ENCODE data around the gene KIF1A. TPM values are rescaled to one million over a fixed set of nuclear protein-coding genes. Genes with fewer than 3 reads are reported as not detected.

KIF1A gene
- total and polyA plus RNA-seq, 2 of the 8 experiments (the other 6 are each of a cell fraction or from before 2014, with no cell fraction given), result 61.3 to 281 TPM

GRCh38 chr2:240820607-240821428 lies 799 bp upstream of the KIF1A start (continued):
- TF ChIP-seq CTBP2 (IDR thresholded peaks at IDR 0.05; ENCODE audit: borderline replicate concordance, insufficient read depth, insufficient read length, low read length), result no peak
- TF ChIP-seq RFX5 (IDR thresholded peaks at IDR 0.05; ENCODE audit: borderline replicate concordance, low read depth, low read length), result no peak
- TF ChIP-seq CTCF (IDR thresholded peaks at IDR 0.05; ENCODE audit: control extremely low read depth in 1 of 3, insufficient read depth in 1 of 3, low read depth in 1 of 3, low read length in 3 of 3), result no peak
- no peak for TF ChIP-seq GTF2F1 (IDR thresholded peaks at IDR 0.05; ENCODE audit: borderline replicate concordance, low read depth, low read length)
- TF ChIP-seq POLR2AphosphoS5 (IDR thresholded peaks at IDR 0.05; ENCODE audit: low read depth, low read length), result peak; percentile 40
- no peak for TF ChIP-seq NANOG (IDR thresholded peaks at IDR 0.05; ENCODE audit: insufficient read depth, low read depth, low read length, poor library complexity, severe bottlenecking)
- peak in 1 of 2 experiments; percentile 24; a peak in 1 of 4 replicates for TF ChIP-seq HDAC2 (IDR thresholded peaks at IDR 0.05; ENCODE audit: borderline replicate concordance in 1 of 2, low read depth in 2 of 2, low read length in 2 of 2)
- no peak for TF ChIP-seq BCL11A (IDR thresholded peaks at IDR 0.05; ENCODE audit: low read depth in 2 of 2, low read length in 2 of 2)
- no peak for TF ChIP-seq SRF (IDR thresholded peaks at IDR 0.05; ENCODE audit: low read depth, low read length)
- TF ChIP-seq HDAC6 (IDR thresholded peaks at IDR 0.05; ENCODE audit: low read depth, low read length), result no peak
- no peak for TF ChIP-seq TEAD4 (IDR thresholded peaks at IDR 0.05; ENCODE audit: low read depth, low read length)
- TF ChIP-seq USF2 (IDR thresholded peaks at IDR 0.05; ENCODE audit: low read length), result no peak
- TF ChIP-seq CHD1 (IDR thresholded peaks at IDR 0.05; ENCODE audit: low read depth, low read length), result no peak
- no peak for TF ChIP-seq CBX8 (IDR thresholded peaks at IDR 0.05; ENCODE audit: borderline replicate concordance, low read depth, low read length)
- TF ChIP-seq FOSL1 (IDR thresholded peaks at IDR 0.05; ENCODE audit: insufficient read depth, low read depth, low read length), result no peak
- TF ChIP-seq SAP30 (IDR thresholded peaks at IDR 0.05; ENCODE audit: insufficient read depth, insufficient replicate concordance, low read length), result no peak
- TF ChIP-seq MAFK (IDR thresholded peaks at IDR 0.05; ENCODE audit: low read depth, low read length), result no peak
- TF ChIP-seq E2F6 (IDR thresholded peaks at IDR 0.05), result peak; percentile 46; the same call in 1 of the 2 replicates
- TF ChIP-seq POLR2A (IDR thresholded peaks at IDR 0.05; ENCODE audit: control extremely low read depth in 1 of 2, low read depth in 2 of 2, low read length in 2 of 2), result no peak; a peak in 1 of 3 replicates
